CMK (cell line): ENCODE results near the gene CIBAR2.

Experiments used
- DNase-seq: peaks from one replicate; pipeline ENCODE4 v3.0.0-alpha.2; 2010; ENCODE audit warnings: low read depth

Gene CIBAR2

GRCh38 chr16:85144026-85144915 is 32.0 kb upstream of the CIBAR2 start:
- DNase-seq: no peak

- DNase-seq: no peak
Measured at GRCh38 chr16:85142771-85143211, 30.5 kb upstream of the CIBAR2 start.

GRCh38 chr16:85142129-85142513 is 29.8 kb upstream of the CIBAR2 start:
- DNase-seq: no peak

- DNase-seq: no peak
Measured at GRCh38 chr16:85141491-85142128, 29.3 kb upstream of the CIBAR2 start.

- no peak for DNase-seq
Measured at GRCh38 chr16:85140455-85141012, 28.3 kb upstream of the CIBAR2 start.

GRCh38 chr16:85139881-85140339 is 27.6 kb upstream of the CIBAR2 start:
- no peak for DNase-seq

GRCh38 chr16:85138825-85139627 is 26.8 kb upstream of the CIBAR2 start:
- no peak for DNase-seq

- no peak for DNase-seq
Measured at GRCh38 chr16:85138073-85138824, 26.0 kb upstream of the CIBAR2 start.

- DNase-seq: no peak
Measured at GRCh38 chr16:85137323-85138072, 25.2 kb upstream of the CIBAR2 start.

- no peak for DNase-seq
Measured at GRCh38 chr16:85136702-85137322, 24.5 kb upstream of the CIBAR2 start.

- peak; percentile 58 for DNase-seq
Measured at GRCh38 chr16:85136213-85136701, 24.0 kb upstream of the CIBAR2 start.

GRCh38 chr16:85134789-85135142 is 22.5 kb upstream of the CIBAR2 start:
- DNase-seq: peak; percentile 47

- DNase-seq: no peak
Measured at GRCh38 chr16:85134076-85134788, 22.0 kb upstream of the CIBAR2 start.

GRCh38 chr16:85133290-85133599 is 21.0 kb upstream of the CIBAR2 start:
- no peak for DNase-seq

GRCh38 chr16:85132456-85133289 is 20.4 kb upstream of the CIBAR2 start:
- no peak for DNase-seq

- no peak for DNase-seq
Measured at GRCh38 chr16:85130705-85131028, 18.4 kb upstream of the CIBAR2 start.

GRCh38 chr16:85129876-85130704 is 17.8 kb upstream of the CIBAR2 start:
- no peak for DNase-seq
